ENCODE data around the gene RPL9. TPM values are rescaled to one million over a fixed set of nuclear protein-coding genes. Genes with fewer than 3 reads are reported as not detected.
A peak's percentile ranks its signal among the peaks of the same experiment; 100 is the strongest.

Gene RPL9
- total RNA-seq, 1 experiment from 2014 or later: 386 TPM

GRCh38 chr4:39452860-39453587, 5.7 kb downstream of the RPL9 start:
- BruUV-seq (replicated peaks): no TSS peak
- ChIA-PET CTCF (no interaction called here), POLR2A (no interaction called here)
- peaks cover 55% of the 10 kb centered on the region for H3K36me3 ChIP-seq (ENCODE audit: control insufficient read depth, insufficient read depth, low read length)
- H3K4me1 ChIP-seq (ENCODE audit: control insufficient read depth, insufficient read depth, low read length): peaks cover 9% of the 10 kb centered on the region
- DNase-seq (ENCODE audit: low read depth, low spot score) (no peak), ATAC-seq (no peak)
- in situ Hi-C loops (cut with HindIII; ENCODE audit: low pct_unique_long_range_greater_than_20kb, low sequenced_read_pairs) (no loop called here), intact Hi-C loops (cut with micrococcal nuclease; ENCODE audit: unreplicated experiment) (no loop called here)
- H3K4me3 ChIP-seq (ENCODE audit: low read depth in 2 of 2, low read length in 2 of 2): no peak overlapping the region
- no peak overlapping the region for H3K27ac ChIP-seq (ENCODE audit: low read length)
- H3K9me3 ChIP-seq (ENCODE audit: control insufficient read depth, insufficient read depth, low read depth, low read length): no peaks in the 10 kb centered on the region
- TF ChIP-seq REST (IDR thresholded peaks at IDR 0.05; ENCODE audit: insufficient read depth in 1 of 2, low read depth in 2 of 2, low read length in 1 of 2): no peak
- TF ChIP-seq POLR2AphosphoS5 (IDR thresholded peaks at IDR 0.05; ENCODE audit: low read depth, low read length): peak; percentile 39
- TF ChIP-seq TCF7L2 (IDR thresholded peaks at IDR 0.05; ENCODE audit: low read depth, low read length): no peak
- no peak for TF ChIP-seq SIN3A (IDR thresholded peaks at IDR 0.05; ENCODE audit: borderline replicate concordance, insufficient read depth, low read depth, low read length)
- H3K27me3 ChIP-seq (ENCODE audit: control insufficient read depth, insufficient read depth, low read length): no peaks in the 10 kb centered on the region

DNA sequence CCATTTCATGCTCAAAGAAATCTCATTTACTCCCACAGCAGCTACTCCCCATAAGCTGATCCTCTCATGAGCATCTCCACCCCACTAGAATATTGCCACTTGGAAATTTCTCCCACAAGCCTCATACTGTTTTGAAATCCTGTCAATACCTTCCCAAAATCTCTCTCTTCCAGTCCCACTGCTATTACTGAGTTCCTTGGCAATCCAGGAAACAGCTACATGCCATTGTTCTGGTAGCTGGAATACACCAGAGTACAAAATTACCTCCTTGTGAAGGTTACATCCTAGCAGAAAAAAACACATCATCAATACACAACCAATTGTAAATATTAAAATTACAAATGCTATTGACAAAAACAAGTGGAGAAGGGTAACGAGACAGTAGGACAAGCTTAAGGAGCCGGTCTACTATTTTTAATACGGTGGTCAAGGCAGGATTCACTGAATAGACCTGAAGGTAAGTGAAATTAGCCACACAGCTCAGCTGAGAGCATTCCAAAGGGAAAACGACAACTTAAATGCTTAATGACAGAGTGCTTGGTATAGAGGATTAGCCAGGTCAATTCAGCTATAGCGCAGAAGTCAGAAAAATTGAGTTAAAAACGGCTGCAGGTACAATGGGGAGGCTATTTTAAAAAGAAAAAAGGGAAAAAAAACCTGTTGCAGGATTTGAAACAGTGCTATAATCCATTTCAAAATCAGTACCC, 6.4 kb downstream of the RPL9 start:
- BruUV-seq (replicated peaks): no TSS peak
- intact Hi-C loops (cut with micrococcal nuclease; ENCODE audit: unreplicated experiment): no loop called here

DNA sequence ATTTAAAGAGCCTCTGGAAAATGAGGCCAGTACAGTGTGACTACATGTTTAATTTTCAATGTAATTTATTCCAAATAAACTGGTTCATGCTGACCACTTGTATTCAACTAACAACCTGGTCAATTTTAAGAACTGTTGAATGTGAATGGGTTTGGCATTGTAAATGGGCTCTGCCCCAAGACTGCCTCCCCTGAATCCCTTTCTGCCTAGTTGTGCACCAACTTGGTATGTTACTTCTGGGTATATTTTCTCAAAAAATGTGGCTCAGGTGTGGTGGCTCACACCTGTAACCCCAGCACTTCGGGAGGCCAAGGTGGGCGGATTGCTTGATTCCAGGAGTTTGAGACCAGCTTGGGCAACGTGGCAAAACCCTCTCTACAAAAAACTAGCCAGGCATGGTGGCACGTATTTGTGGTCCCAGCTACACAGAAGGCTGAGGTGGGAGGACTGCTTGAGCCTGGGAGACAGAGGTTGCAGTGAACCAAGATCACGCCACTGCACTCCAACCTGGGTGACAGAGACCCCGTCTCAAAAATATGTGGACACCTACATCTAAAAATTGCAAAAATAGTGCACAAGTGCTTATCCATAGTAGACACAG, 7.2 kb downstream of the RPL9 start:
- in situ Hi-C loops (cut with HindIII; ENCODE audit: low pct_unique_long_range_greater_than_20kb, low sequenced_read_pairs): no loop called here
- ChIA-PET POLR2A (no interaction called here), CTCF (no interaction called here)
- peaks cover 42% of the 10 kb centered on the region for H3K36me3 ChIP-seq (ENCODE audit: control insufficient read depth, insufficient read depth, low read length)
- no TSS peak for BruUV-seq (replicated peaks)
- H3K27ac ChIP-seq (ENCODE audit: low read length): no peak overlapping the region
- no peaks in the 10 kb centered on the region for H3K27me3 ChIP-seq (ENCODE audit: control insufficient read depth, insufficient read depth, low read length)
- H3K4me3 ChIP-seq (ENCODE audit: low read depth in 2 of 2, low read length in 2 of 2): no peak overlapping the region
- DNase-seq (ENCODE audit: low read depth, low spot score): no peak
- ATAC-seq: no peak
- intact Hi-C loops (cut with micrococcal nuclease; ENCODE audit: unreplicated experiment): no loop called here
- H3K9me3 ChIP-seq (ENCODE audit: control insufficient read depth, insufficient read depth, low read depth, low read length): no peaks in the 10 kb centered on the region
- no peak; the same call in 1 of the 2 replicates for TF ChIP-seq POLR2AphosphoS5 (IDR thresholded peaks at IDR 0.05; ENCODE audit: low read depth, low read length)
- TF ChIP-seq, protein P1, sequence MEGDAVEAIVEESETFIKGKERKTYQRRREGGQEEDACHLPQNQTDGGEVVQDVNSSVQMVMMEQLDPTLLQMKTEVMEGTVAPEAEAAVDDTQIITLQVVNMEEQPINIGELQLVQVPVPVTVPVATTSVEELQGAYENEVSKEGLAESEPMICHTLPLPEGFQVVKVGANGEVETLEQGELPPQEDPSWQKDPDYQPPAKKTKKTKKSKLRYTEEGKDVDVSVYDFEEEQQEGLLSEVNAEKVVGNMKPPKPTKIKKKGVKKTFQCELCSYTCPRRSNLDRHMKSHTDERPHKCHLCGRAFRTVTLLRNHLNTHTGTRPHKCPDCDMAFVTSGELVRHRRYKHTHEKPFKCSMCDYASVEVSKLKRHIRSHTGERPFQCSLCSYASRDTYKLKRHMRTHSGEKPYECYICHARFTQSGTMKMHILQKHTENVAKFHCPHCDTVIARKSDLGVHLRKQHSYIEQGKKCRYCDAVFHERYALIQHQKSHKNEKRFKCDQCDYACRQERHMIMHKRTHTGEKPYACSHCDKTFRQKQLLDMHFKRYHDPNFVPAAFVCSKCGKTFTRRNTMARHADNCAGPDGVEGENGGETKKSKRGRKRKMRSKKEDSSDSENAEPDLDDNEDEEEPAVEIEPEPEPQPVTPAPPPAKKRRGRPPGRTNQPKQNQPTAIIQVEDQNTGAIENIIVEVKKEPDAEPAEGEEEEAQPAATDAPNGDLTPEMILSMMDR (IDR thresholded peaks at IDR 0.05): no peak
- no peak for TF ChIP-seq REST (IDR thresholded peaks at IDR 0.05; ENCODE audit: insufficient read depth in 1 of 2, low read depth in 2 of 2, low read length in 1 of 2)
- no peak for TF ChIP-seq SIN3A (IDR thresholded peaks at IDR 0.05; ENCODE audit: borderline replicate concordance, insufficient read depth, low read depth, low read length)
- TF ChIP-seq TCF7L2 (IDR thresholded peaks at IDR 0.05; ENCODE audit: low read depth, low read length): no peak
- H3K4me1 ChIP-seq (ENCODE audit: control insufficient read depth, insufficient read depth, low read length): peaks cover 3% of the 10 kb centered on the region

More for the DNA sequence above, 6.4 kb downstream of the RPL9 start:
- Histone ChIP-seq H3K27me3 (ENCODE audit: control insufficient read depth, insufficient read depth, low read length) (no peaks in the 10 kb centered on the region), H3K9me3 (ENCODE audit: control insufficient read depth, insufficient read depth, low read depth, low read length) (no peaks in the 10 kb centered on the region), H3K27ac (ENCODE audit: low read length) (no peak overlapping the region), H3K4me1 (ENCODE audit: control insufficient read depth, insufficient read depth, low read length) (peaks cover 9% of the 10 kb centered on the region), H3K36me3 (ENCODE audit: control insufficient read depth, insufficient read depth, low read length) (peaks cover 48% of the 10 kb centered on the region), H3K4me3 (ENCODE audit: low read depth in 2 of 2, low read length in 2 of 2) (no peak overlapping the region)
- no peak for DNase-seq (ENCODE audit: low read depth, low spot score)
- ChIA-PET CTCF (interaction anchor here (0.6 kb wide), 1 partner anchor 33 kb away, joined by 16 read pairs; no protein-coding TSS in a partner anchor), POLR2A (interaction anchor here (0.5 kb wide), 1 partner anchor 14 kb away, joined by 5 read pairs; no protein-coding TSS in a partner anchor)
- no peak for TF ChIP-seq TCF7L2 (IDR thresholded peaks at IDR 0.05; ENCODE audit: low read depth, low read length)
- no peak for TF ChIP-seq SIN3A (IDR thresholded peaks at IDR 0.05; ENCODE audit: borderline replicate concordance, insufficient read depth, low read depth, low read length)
- in situ Hi-C loops (cut with HindIII; ENCODE audit: low pct_unique_long_range_greater_than_20kb, low sequenced_read_pairs): no loop called here
- ATAC-seq: no peak

Measured in Panc1 (cell line).